Ureter (tissue), 1 donor: Measurements from ENCODE around the gene RIN3. TPM values are rescaled to one million over a fixed set of nuclear protein-coding genes. Genes with fewer than 3 reads are reported as not detected.

ENCODE experiments used
- DNase-seq: peaks from one replicate; pipeline ENCODE4 v3.0.0-alpha.2; 2020; ENCODE audit warnings: low spot score
- total RNA-seq: library from RNA; stranded (reverse); gene quantifications from one replicate; pipeline ENCODE4 v1.2.4, GENCODE V29; 2023
- donor health status: DM: yes; HTN: yes; CAD: no.

Gene RIN3
- total RNA-seq, 1 donor from 2014 or later, result 27.3 TPM

DNA sequence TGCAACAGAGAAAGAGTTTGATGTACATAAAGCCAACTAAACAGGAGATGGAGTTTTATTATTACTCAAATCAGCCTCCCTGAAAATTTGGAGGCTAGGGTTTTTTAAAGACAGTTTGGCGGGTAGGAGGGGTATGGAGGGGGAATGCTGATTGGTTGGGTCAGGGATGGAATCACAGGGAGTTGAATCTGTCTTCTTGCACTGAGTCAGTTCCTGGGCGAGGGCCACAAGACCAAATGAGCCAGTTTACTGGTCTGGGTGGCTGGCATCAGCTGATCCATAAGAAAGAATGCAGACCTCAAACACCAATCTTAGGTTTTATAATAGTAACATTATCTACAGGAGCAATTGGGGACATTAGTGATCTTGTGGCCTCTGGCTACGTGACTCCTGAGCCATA lies 64.9 kb downstream of the RIN3 start:
- DNase-seq, result no peak

DNA sequence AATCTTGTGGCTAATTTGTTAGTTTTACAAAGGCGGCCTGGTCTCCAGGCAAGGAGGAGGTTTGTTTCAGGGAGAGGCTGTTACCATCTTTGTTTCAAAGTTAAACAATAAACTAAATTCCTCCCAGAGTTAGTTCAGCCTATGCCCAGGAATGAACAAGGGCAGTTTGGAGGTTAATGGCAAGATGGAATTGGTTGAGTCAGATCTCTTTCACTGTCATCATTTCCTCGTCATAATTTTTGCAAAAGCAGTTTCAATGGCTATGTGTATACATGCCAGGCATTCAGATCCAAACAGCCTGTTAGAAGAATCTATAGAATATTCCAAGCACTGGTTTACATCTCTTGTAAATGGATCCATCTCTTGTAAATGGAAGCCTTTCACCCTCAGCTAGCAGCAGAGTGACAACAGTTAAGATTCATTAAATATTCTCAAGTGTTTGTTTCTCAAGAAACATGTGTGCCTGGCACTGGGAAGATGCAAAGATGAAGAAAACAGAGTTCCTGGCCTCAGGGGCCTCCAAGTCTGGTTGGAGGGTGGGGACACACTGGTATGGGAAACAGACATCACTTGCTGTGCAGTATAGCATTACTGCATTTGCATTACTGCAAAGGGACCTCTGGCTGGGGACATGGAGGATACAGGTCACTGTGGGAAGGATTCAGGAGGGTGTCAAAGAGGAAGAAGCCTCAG lies 65.8 kb downstream of the RIN3 start:
- no peak for DNase-seq

DNA sequence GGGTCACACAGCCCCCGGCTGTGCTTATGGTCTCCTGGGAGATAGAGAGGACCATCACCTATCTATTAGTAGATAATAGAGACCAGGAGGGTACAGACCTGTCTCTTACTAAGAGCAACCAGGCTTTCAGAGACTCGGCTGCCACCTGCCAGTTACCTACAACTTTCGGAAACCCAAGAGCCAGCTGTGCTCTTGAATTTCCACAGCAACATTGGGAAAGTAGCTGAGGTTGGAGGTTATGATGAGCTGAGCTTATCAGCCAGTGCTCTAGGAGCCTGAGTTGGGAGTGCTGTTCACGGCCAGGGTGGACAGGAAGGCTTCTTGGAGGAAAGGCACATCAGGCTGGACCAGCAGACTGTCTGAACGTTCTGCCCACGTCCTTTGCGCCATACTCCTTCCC lies 67.6 kb downstream of the RIN3 start:
- DNase-seq, result no peak

DNA sequence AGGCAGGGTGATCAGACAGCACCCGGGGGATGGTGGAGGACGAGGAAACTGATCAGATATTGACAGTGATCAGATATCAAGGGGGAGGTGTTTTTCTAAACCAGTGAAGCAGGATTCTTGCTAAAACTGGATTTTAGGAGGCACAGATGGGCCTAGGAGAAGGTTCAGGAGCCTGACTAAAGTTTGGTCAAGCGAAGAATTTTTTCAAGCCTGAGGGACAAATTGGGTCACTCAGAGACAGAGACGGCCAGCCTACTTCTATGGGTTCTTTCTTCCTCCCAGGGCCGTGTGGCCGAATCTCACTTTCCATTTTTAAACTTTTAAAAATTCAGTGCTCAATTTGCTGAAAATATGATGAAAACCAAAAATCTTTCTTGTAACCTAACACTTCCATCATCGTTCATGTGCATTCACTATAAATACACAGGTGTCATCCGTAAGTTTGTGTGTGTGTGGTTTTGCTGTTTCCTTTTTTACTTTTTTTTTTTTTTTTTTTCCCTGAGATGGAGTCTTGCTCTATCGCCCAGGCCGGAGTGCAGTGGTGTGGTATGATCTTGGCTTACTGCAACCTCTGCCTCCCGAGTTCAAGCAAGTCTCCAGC lies 68.5 kb downstream of the RIN3 start:
- no peak for DNase-seq

DNA sequence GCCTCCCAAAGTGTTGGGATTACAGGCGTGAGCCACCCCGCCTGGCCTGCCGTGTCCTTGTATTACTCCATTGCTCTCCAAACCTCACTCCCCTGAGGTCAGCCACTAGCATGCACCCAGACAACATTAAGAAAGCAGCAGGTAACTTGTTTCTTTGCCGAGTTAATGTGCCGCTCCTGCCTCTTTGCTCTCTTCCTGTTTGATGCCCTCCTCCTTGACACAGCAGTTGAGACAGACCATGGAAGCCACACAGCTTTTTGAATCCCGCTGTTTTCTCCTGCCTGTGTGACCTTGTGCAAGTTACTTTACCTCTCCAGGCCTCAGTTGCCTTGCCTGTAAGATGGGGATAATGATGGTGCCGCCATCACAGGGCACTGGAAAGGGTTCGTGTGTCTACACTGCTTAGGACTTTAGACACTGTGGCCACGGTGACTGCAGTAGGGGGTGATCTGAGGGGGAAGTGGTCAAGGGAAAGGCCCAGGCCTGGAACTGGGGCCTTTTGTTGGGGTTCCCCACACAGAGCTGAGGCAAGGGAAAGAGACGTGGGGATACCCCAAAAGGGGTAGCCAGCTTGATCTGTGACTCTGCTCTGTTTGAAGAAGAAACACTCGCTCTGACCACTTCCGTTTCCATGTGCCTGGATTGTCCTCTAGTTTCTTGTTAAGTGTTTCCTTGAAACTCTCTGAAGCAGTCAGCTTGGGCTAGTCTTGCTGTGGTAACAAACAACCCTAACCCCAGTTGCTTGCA lies 69.3 kb downstream of the RIN3 start:
- DNase-seq, result no peak

DNA sequence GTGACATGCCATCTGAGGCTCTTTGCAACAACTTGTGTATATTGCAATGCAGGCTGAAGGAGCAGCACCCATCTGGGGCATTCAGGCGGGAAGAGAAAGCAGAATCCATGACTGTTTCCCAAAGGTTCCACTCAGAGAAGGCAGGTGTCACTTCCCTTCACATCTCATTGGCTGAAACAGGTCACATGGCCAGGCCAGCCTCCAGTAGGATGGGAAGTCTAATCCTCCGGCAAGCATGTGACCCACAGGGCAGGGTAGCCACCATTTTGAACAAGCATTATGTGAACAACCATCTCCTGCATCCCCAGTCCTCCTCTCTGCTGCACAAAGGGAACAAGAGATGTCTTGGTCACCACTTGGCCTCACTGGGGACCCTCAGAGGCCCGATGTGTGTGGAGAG lies 70.6 kb downstream of the RIN3 start:
- no peak for DNase-seq

DNA sequence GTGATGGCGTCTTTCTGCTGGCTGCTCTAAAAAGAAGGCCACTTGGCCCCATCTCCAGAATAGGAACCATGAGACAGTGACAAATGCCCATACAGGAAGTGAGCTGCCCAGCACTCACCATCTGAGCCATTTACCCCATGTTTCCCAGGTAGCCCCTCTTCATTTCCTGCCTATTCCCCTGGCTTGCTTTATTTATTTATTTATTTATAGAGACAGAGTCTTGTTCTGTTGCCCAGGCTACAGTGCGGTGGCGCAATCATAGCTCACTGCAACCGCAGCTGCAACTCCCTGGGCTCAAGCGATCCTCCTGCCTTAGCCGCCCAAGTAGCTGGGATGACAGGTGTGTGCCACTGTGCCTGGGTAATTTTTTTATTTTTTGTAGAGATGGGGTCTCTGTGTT lies 71.2 kb downstream of the RIN3 start:
- DNase-seq, result no peak

DNA sequence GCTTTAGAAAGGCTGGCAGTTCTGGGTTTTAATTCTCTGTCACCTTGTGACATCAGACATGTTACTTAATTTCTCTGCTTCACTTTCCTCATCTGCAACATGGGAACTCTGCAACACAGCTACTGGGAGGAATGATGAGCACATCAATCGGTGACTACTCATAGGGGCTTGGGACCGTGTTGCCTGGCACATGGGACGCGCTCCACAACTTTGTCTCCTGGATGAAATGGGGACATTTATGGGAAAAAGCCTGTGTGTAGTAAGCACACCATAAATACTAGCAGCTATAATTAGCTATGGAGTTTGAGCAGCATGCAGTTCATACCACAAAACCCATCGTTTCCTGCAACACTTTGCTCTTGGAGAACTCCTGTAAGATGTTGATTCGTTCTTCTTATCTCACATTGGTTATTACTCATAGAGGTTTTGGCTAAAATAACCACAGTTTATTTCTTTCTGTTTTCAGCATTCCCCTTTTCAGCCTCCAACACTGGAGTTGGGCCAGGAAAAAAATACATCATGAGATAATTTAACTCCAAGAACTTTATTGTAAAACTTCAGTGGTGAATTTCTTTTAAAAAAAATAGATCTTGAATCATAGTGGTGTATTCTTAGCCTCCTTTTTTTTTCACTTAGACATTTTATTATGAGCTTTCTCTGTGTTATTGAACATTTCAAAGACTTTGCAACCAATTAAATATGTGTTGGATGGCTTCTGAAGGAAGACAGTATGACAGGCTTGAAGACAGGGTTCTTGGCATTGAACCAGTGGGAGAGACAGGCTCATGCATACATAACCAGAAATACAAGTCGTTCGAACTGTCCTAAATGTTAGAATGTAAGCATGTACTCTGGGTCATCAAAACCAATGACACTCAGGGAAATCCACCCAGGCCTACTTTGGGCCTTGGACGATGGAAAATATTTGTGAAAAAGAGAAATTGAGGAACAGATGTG lies 72.7 kb downstream of the RIN3 start:
- no peak for DNase-seq

DNA sequence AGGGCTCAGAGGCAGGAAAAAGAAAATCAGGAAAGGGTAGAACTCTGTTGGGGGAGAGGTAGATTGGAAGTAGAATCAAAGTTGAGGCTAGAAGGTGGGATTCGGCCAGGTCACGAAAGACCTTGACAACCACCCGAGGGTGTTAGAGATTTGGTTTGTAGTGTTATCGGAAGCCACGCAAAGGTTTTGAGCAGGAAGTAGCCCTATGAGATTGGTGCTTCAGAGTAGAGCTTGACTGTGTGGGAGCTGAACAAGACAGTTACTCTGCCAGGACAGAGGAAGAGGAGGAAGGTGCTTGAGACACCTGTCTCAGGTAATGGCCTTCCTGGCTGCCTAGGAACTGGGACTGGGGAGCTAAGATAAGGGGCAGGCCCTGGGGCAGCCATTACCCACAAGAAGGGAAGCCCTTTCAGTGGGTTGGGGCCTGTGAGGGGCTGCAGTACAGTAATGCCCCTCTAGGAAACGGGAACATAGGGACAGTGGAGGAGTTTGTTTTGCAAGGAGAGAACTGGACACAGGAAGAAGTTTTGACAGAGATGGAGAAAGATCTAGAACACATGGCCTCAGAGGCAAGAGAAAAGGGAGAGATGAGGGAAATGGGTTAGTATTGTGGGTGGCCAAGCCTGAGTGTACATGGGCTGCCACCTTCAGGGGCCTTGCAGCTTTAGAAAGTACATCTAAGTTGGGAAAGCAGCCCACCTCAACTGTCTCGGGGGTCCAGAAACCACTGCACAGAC lies 73.5 kb downstream of the RIN3 start:
- DNase-seq, result no peak

DNA sequence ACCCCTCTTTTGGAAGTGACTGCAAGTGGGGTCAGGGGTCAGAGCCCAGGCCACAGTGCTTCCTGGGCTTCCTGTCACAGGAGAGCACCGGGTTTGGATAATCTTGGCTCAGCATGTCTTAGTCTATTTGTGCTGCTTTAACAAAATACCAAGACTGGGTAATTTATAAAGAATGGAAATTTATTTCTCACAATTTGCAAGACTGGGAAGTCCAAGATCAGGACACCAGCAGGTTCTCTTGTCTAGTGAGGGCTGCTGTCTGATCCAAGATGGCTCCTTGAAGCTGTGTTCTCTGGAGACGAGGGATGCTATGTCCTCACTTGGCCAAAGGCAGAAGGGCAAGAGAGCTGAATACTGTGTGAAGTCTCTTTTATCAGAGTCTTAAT lies 74.1 kb downstream of the RIN3 start:
- no peak for DNase-seq

DNA sequence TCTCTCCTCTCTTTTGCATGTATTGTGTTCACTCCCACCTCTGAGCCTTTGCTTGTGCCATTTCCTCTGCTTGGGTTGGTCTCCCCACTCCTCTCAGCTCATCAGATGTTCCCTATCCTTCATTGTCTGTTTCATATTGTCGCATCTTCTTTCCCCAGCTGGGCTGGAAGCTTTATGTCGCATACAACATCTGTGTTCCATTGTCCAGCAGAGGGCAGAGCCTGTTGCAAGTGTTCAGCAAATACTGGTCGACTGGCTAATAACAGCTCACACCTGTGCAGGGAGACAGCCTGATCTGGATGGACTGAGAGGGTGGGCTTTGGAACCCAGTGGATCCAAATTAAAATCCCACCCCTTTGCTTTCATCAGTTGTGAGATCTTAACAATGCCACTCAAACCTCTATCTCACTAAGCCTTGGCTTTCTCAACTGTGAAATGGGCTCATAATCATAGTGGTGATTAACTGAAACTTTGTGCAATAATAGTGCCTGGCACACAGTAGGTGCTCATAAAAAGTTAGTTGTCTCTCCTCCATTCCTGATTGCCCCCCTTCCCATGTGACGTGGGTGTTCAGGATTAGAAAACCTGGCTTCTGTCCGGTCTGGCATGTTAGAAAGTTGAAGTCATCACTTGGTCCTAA lies 75.8 kb downstream of the RIN3 start:
- no peak for DNase-seq

DNA sequence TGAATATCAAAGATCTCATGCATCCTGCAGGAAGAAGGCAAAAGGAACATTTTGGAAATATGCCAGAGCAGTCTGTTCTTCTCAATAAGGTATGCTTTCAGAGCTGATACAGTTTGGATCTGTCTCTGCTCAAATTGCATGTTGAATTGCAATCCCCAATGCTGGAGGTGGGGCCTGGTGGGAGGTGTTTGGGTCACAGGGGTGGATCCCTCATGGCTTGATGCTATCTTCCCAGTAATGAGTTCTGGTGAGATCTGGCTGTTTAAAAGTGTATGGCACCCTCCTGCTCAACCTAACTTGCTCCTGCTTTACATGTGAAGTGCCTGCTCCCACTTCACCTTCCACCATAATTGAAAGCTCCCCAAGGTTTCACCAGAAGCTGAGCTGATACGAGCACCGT lies 76.6 kb downstream of the RIN3 start:
- no peak for DNase-seq

DNA sequence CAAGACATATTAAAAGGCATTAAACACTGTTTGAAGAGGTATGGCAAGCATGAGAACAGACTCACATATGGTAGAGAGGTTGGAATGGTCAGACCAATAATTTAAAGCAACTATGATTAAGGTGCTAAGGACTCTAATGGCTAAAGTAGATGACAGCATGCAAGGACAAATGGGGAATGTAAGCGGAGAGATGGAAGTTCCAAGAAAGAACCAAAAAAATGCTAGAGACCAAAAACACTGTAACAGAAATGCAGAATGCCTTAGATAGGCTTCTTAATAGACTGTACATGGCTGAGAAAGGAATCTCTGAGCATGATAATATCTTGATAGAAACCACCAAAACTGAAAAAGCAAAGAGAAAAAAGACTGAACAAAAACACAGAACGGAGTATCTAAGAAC lies 77.4 kb downstream of the RIN3 start:
- no peak for DNase-seq

DNA sequence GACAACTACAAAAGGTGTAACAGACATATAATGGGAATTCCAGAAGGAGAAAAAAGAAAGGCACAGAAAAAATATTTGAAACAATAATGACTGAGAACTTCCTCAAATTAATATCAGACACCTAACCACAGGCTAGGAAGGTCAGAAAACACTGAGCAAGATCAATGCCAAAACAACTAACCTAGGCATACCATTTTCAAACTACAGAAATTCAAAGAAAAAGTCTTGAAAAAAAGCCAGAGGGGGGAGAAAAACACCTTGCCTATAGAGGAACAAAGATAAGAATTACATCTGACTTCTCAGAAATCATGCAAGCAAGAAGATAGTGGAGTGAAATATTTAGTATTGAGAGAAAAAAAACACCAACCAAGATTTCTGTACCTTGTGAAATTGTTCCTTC lies 77.8 kb downstream of the RIN3 start:
- DNase-seq, result no peak

DNA sequence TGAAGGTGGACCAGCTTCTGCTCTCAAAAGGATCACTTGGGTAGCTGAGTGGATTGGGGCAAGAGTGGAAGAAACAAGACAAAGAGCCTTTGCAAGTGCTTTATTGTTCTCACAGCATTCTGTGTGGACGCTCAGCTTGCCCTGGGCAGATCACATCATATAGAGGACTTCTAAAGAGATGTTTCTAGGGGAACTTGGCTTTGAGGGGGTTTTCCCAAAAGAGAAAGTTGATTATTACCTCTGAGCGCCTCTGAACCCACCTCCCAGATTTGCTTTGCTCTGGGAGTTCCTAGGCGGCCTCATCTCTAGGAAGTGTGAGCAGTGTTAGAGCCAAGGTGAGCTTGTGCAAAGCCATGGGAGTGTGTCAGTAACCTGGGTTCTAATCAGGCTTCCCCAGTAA lies 81.7 kb downstream of the RIN3 start:
- no peak for DNase-seq

DNA sequence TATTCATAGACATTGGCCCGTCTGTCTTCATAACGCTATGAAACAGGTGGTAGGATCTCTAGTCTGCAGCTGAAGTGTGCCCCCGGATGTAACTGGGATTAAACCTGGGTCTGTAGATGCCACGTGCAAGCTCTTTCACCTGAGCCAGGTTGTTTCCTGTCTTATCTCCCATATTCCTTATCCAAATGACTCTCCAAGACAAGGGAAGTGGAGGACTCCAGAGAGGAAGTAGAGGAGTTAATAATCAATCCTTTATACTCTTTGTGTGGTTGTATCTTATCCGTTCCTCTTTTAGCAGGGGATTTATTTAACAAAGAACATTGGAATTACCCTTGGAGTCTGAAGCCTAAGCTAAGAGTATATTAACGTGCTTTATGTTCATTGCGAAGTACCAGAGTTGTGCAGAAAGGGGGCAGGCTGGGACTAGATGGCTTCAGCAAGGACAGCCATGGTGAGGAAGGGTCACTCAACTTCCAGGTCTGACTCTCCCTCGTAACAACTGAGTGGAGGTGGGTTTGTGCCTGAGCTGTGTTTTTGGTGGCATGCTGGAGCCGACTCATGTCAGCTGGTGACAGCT lies 82.8 kb downstream of the RIN3 start:
- DNase-seq, result no peak

DNA sequence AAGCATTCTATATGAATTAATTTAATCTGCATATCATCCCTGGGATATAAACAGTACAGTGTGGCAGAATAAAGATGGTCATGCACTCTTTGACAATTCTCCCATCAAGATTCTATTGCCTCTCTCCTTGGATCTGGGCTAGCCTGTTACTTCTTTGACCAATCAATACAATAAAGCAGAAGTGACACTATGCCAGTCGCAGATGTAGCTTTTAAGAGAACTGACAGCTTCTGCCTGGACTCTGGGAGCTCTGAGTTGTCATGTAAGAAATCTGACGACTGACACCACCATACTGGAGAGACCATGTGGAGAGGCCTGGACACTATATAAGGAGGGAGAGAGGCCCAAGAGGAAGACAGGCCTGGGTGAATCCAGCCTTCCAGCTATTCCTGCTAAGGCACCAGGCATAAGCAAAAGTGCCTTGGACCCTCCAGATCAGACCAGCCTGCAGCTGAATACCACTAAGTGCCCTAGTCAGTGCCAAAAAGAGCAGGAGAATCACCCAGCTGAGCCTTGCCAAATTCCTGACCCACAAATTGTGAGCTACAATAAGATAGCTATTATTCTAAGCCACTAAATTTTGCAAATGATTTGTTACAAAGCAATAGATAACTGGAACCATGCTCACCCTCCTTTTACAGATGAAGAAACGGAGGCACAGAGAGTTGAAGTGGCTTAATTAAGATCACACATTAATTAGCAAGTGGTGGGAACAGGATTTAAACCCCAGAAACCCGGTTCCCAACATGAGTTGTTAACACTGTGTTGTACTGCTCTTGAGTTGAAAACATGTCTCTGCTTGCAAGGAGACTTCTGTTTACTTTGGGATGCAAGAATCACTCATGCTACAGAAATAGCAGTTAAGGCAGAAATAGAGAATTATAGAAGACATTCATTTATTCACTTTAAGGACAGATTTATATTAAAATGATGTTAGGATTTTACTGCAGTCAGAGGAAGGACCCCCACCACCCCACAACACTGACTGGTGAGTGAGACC lies 84.6 kb downstream of the RIN3 start:
- DNase-seq, result no peak

DNA sequence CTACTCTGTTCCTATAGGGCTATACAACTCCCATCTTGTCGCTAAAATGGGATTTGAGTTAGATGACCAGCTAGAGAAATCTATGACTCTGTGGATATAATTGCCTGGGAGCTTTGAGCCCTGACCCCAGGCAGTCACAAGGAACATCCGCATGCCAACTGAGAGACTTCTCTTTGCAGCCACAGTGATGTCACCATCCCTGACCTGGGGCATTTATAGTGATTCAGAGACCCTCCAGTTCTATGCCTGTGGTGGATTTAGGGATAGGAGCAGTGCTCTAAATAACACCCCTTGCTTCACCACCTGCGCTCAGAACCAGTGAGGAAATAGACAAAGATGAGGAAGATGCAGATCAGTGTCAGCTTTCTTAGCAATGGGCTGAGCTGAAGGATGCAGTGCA lies 86.2 kb downstream of the RIN3 start:
- no peak for DNase-seq

DNA sequence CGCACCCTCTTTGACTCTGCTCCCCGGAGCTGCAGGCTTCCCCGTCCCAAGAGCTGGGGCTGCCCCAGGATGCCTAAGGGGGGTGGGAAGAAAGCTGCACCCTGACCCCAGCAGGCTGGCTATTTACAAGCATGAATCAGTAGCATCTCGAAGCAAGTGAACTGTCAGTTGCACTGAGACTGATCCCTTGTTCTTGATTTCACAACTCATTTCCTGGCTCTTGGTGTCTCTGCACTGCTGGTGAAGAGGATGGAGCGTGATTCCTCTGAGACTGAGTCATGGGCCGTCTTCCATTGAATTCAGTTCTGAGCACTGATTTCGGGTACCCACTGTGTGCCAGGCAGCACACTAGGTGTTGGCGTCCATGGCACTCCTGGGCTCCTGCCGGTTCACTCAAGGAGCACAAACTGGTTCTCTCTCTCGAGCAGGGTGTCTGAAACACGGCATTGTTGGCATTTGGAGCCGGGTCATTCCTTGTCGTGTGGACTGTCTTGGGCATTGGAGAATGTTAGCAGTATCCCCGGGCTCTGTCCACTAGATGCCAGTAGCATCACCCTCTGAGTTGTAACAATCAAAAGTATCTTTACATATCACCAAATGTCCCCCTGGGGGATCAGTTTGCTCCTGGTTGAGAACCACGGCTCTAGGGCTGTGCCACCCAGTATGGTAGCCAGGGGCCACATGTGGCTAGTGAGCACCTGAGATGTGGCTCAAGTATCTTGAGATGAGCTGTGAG lies 86.9 kb downstream of the RIN3 start:
- no peak for DNase-seq
